Measurements from ENCODE around the gene GDAP2.

Gene GDAP2

GRCh38 chr1:117959364-117959763 is 29.9 kb upstream of the GDAP2 start:
- no peak overlapping the region for H3K27ac ChIP-seq
- TF ChIP-seq ZFX (IDR thresholded peaks at IDR 0.05; ENCODE audit: borderline replicate concordance) (no peak), CTCF (IDR thresholded peaks at IDR 0.05) (no peak)

- TF ChIP-seq ZFX (IDR thresholded peaks at IDR 0.05; ENCODE audit: borderline replicate concordance) (no peak), CTCF (IDR thresholded peaks at IDR 0.05) (no peak)
- H3K27ac ChIP-seq: no peak overlapping the region
Observed at GRCh38 chr1:117952386-117952785, 23.0 kb upstream of the GDAP2 start.

- no peak overlapping the region for H3K27ac ChIP-seq
- TF ChIP-seq ZFX (IDR thresholded peaks at IDR 0.05; ENCODE audit: borderline replicate concordance): no peak
- TF ChIP-seq CTCF (IDR thresholded peaks at IDR 0.05): no peak
Observed at GRCh38 chr1:117942293-117942692, 12.9 kb upstream of the GDAP2 start.

GRCh38 chr1:117933769-117934168 is 4.3 kb upstream of the GDAP2 start:
- H3K27ac ChIP-seq: no peak overlapping the region
- TF ChIP-seq CTCF (IDR thresholded peaks at IDR 0.05) (no peak), ZFX (IDR thresholded peaks at IDR 0.05; ENCODE audit: borderline replicate concordance) (no peak)

GRCh38 chr1:117932576-117932975 is 3.2 kb upstream of the GDAP2 start:
- H3K27ac ChIP-seq: no peak overlapping the region
- TF ChIP-seq ZFX (IDR thresholded peaks at IDR 0.05; ENCODE audit: borderline replicate concordance): no peak
- TF ChIP-seq CTCF (IDR thresholded peaks at IDR 0.05): no peak

GRCh38 chr1:117930484-117930883 is 1.1 kb upstream of the GDAP2 start:
- H3K27ac ChIP-seq: peak overlapping the region; percentile 79
- TF ChIP-seq CTCF (IDR thresholded peaks at IDR 0.05): no peak
- TF ChIP-seq ZFX (IDR thresholded peaks at IDR 0.05; ENCODE audit: borderline replicate concordance): no peak

- TF ChIP-seq CTCF (IDR thresholded peaks at IDR 0.05) (no peak), ZFX (IDR thresholded peaks at IDR 0.05; ENCODE audit: borderline replicate concordance) (no peak)
- H3K27ac ChIP-seq: peak overlapping the region; percentile 79
Observed at GRCh38 chr1:117930173-117930447, 689 bp upstream of the GDAP2 start.
